Vagina (tissue), 2 donors: ENCODE results near the gene ACTL8. TPM values are rescaled to one million over a fixed set of nuclear protein-coding genes. Genes with fewer than 3 reads are reported as not detected.

Experiments used
- DNase-seq, 2 donors: peaks; one replicate each; pipeline ENCODE4 v3.0.0-alpha.2; 2017; ENCODE audit errors: extremely low spot score in 2 of 2
- H3K27ac ChIP-seq: fragments of 200-600 bp; sonication (generic); one replicate; pipeline ENCODE4 v1.5.1; 2019
- H3K27me3 ChIP-seq: fragments of 200-600 bp; sonication (generic); one replicate; pipeline ENCODE4 v1.5.1; 2019
- H3K36me3 ChIP-seq, 2 donors: fragments of 200-600 bp; sonication (generic); one replicate each; pipeline ENCODE4 v1.5.1; 2017 to 2019
- H3K4me1 ChIP-seq: fragments of 200-600 bp; sonication (generic); one replicate; pipeline ENCODE4 v1.5.1; 2019
- H3K4me3 ChIP-seq, 2 donors: fragments of 200-600 bp; sonication (generic); 1 replicate in 1 of 2; 2 replicates in 1 of 2; pipeline ENCODE4 v1.5.1; 2016 to 2019
- H3K9me3 ChIP-seq: fragments of 200-600 bp; sonication (generic); one replicate; pipeline ENCODE4 v1.5.1; 2019
- CTCF ChIP-seq, 3 experiments: fragments of 450-650 bp in 2 of 3; fragments of 200-600 bp in 1 of 3; sonication (generic) in 1 of 3; IDR thresholded peaks; one replicate each; pipeline ENCODE4 v1.5.1; 2017 to 2019; ENCODE audit warnings: antibody characterized with exemption in 3 of 3, mild to moderate bottlenecking in 2 of 3, moderate library complexity in 2 of 3
- POLR2A ChIP-seq, 2 donors: fragments of 450-650 bp; IDR thresholded peaks; one replicate each; pipeline ENCODE4 v1.6.1; 2017; ENCODE audit warnings: antibody characterized with exemption in 2 of 2, mild to moderate bottlenecking in 2 of 2, moderate library complexity in 2 of 2
- POLR2AphosphoS5 ChIP-seq, 2 donors: sonication (generic); formaldehyde crosslinking; IDR thresholded peaks; one replicate each; pipeline ENCODE4 v1.9.0; 2017; ENCODE audit warnings: antibody characterized with exemption in 2 of 2, mild to moderate bottlenecking in 2 of 2, low read depth in 1 of 2; ENCODE audit not compliant: insufficient read depth in 1 of 2
- intact Hi-C: fragments of 100-400 bp; cut with DNase I; formaldehyde crosslinking; loops from one replicate; pipeline ENCODE4 v1.15.1; 2023
- total RNA-seq: library from RNA; depleted of rRNA; stranded (reverse); fragments of >200 nt; gene quantifications from one replicate; pipeline ENCODE4 v1.2.3, GENCODE V29; 2016

Gene ACTL8
- total RNA-seq, result not detected

- H3K9me3 ChIP-seq, result peaks cover 11% of the 10 kb centered on the region
- TF ChIP-seq POLR2A (IDR thresholded peaks at IDR 0.05) (no peak), CTCF (IDR thresholded peaks at IDR 0.05) (no peak), POLR2AphosphoS5 (IDR thresholded peaks at IDR 0.05; ENCODE audit: insufficient read depth in 1 of 2, low read depth in 1 of 2) (no peak)
- H3K27me3 ChIP-seq, result no peaks in the 10 kb centered on the region
- no peaks in the 10 kb centered on the region for H3K4me1 ChIP-seq
- no peak for DNase-seq
- H3K36me3 ChIP-seq, result no peaks in the 10 kb centered on the region
- intact Hi-C loops, result no loop called here
- H3K27ac ChIP-seq, result no peak within 1 kb of the TSS
- no peak within 1 kb of the TSS for H3K4me3 ChIP-seq
Measured at GRCh38 chr1:17755120-17755519, at the start of gene ACTL8. Gene ACTL8 (plus strand): TSS chr1:17755333. CDS start chr1:17823009, 67,676 bp downstream.

- no peak for DNase-seq
- Histone ChIP-seq H3K9me3 (no peaks in the 10 kb centered on the region), H3K27ac (no peak overlapping the region), H3K36me3 (no peaks in the 10 kb centered on the region), H3K4me1 (no peaks in the 10 kb centered on the region), H3K4me3 (no peak overlapping the region), H3K27me3 (no peaks in the 10 kb centered on the region)
- TF ChIP-seq POLR2A (IDR thresholded peaks at IDR 0.05) (no peak), CTCF (IDR thresholded peaks at IDR 0.05) (no peak), POLR2AphosphoS5 (IDR thresholded peaks at IDR 0.05; ENCODE audit: insufficient read depth in 1 of 2, low read depth in 1 of 2) (no peak)
- intact Hi-C loops, result no loop called here
Measured at GRCh38 chr1:17706445-17706844, 48.7 kb upstream of the ACTL8 start.

- H3K36me3 ChIP-seq, result no peaks in the 10 kb centered on the region
- H3K9me3 ChIP-seq, result no peaks in the 10 kb centered on the region
- DNase-seq, result no peak
- no peaks in the 10 kb centered on the region for H3K27me3 ChIP-seq
- no peak overlapping the region for H3K27ac ChIP-seq
- H3K4me1 ChIP-seq, result no peaks in the 10 kb centered on the region
- H3K4me3 ChIP-seq, result no peak overlapping the region
- intact Hi-C loops, result no loop called here
- TF ChIP-seq POLR2AphosphoS5 (IDR thresholded peaks at IDR 0.05; ENCODE audit: insufficient read depth in 1 of 2, low read depth in 1 of 2) (no peak), POLR2A (IDR thresholded peaks at IDR 0.05) (no peak), CTCF (IDR thresholded peaks at IDR 0.05) (no peak)
Measured at GRCh38 chr1:17709981-17710380, 45.2 kb upstream of the ACTL8 start.

GRCh38 chr1:17710889-17711576 lies 44.1 kb upstream of the ACTL8 start:
- TF ChIP-seq CTCF (IDR thresholded peaks at IDR 0.05) (no peak), POLR2AphosphoS5 (IDR thresholded peaks at IDR 0.05; ENCODE audit: insufficient read depth in 1 of 2, low read depth in 1 of 2) (no peak), POLR2A (IDR thresholded peaks at IDR 0.05) (no peak)
- intact Hi-C loops, result no loop called here
- no peaks in the 10 kb centered on the region for H3K27me3 ChIP-seq
- H3K9me3 ChIP-seq, result no peaks in the 10 kb centered on the region
- no peak for DNase-seq
- H3K4me1 ChIP-seq, result no peaks in the 10 kb centered on the region
- H3K4me3 ChIP-seq, result no peak overlapping the region
- H3K36me3 ChIP-seq, result no peaks in the 10 kb centered on the region
- no peak overlapping the region for H3K27ac ChIP-seq

- Histone ChIP-seq H3K9me3 (no peaks in the 10 kb centered on the region), H3K27ac (no peak overlapping the region), H3K27me3 (no peaks in the 10 kb centered on the region), H3K4me3 (no peak overlapping the region), H3K36me3 (no peaks in the 10 kb centered on the region), H3K4me1 (no peaks in the 10 kb centered on the region)
- intact Hi-C loops, result no loop called here
- TF ChIP-seq POLR2A (IDR thresholded peaks at IDR 0.05) (no peak), POLR2AphosphoS5 (IDR thresholded peaks at IDR 0.05; ENCODE audit: insufficient read depth in 1 of 2, low read depth in 1 of 2) (no peak), CTCF (IDR thresholded peaks at IDR 0.05) (no peak)
- no peak for DNase-seq
Measured at GRCh38 chr1:17711577-17711910, 43.6 kb upstream of the ACTL8 start.
